ENCODE data around the gene SEC11C.

SEC11C gene

DNA sequence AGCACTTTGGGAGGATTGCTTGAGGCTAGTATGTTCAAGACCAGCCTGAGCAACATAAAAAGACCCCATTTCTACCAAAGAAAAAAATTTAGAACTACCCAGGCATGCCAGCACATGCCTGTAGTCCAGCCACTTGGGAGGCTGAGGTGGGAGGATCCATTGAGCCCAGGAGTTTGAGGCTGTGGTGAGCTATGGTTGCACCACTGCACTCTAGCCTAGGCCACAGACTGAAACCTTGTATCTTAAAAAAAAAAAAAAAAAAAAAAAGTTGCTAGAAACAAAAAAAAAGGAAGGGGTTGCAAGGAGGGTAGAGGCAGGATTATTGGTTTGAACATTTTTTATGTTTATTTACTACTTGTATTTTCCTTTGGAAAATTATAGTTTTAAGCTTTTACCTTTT, 4.8 kb downstream of the SEC11C start:
- DNase-seq (ENCODE audit: low read depth in 2 of 2), result no peak

GRCh38 chr18:59145055-59145454, 5.4 kb downstream of the SEC11C start:
- DNase-seq (ENCODE audit: low read depth in 2 of 2), result no peak

DNA sequence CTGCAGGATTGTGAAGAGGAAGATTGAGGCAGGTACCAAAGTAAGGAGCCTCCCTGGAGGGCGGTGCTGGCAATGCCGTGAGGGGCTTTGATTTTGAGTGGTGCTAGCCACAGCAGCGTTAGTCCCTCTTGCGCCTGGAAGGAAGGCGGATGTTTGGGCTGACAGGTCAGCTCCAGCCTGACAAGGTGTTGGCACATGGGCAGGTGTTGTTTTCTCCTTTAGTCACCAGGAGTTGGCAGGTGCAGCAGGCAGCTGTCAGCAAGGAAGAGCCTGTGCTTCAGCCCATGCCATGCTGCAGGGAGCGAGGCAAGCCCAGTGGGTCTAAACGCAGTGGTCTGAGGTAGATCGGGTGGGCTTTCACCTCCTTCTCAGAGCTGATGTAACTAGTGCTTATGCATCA, 8.5 kb downstream of the SEC11C start:
- no peak for DNase-seq (ENCODE audit: low read depth in 2 of 2)

DNA sequence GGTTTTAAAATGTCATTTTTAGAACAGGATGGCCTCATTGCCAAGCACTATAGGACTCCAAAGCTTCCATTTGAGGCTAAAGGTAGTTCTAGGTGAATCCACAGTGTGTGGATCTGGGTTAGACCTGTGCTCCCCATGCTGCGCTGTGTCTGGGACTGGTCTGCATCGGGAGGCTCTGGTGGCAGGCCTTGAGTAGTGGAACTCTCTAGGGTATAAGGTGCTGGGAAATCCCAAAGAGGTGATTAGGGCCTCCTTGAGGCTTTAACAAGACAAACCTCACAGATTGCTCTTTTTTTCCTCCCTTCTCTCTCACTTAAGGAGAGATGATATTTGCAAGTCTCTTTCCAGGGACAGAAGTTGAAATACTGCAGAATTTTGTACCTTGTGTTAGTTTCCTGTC, 9.3 kb downstream of the SEC11C start:
- no peak for DNase-seq (ENCODE audit: low read depth in 2 of 2)

DNA sequence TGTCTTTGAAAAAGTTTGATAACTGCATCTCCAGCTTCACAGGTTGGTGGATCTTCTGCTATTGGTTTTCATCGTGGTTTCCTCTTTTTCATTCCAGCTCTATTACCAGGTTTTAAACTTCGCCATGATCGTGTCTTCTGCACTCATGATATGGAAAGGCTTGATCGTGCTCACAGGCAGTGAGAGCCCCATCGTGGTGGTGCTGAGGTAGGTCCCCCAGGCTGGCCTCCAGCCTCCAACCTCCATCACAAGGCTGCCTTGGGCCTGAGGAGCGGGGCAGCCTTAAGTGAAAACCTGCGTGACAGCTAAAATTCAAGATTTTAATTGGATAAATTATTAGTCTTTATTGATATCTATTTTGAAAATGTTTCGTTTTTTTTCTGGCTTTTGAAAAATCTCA, 9.7 kb downstream of the SEC11C start:
- DNase-seq (ENCODE audit: low read depth in 2 of 2), result no peak

DNA sequence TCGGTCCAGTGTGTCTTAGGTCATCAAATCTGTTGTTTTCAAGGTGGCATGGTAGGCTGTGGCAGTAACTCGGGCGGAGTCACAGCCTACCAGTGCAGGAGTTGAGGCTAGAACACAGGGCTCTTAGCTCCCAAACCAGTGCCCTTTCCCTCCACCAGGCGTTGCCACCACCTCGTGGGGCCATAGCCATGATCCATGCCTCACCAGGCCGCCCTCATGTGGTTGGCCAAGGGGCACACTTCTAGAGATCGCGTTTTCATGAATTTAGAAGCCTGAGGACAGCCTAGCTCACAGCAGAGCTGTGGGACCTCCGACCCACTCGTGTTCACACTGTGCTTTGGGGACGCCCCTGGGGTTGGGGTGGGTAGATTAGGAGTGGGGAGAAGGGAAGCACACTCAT, 10.6 kb downstream of the SEC11C start:
- no peak for DNase-seq (ENCODE audit: low read depth in 2 of 2)

GRCh38 chr18:59155153-59155552, 15.5 kb downstream of the SEC11C start:
- DNase-seq (ENCODE audit: low read depth in 2 of 2), result no peak

DNA sequence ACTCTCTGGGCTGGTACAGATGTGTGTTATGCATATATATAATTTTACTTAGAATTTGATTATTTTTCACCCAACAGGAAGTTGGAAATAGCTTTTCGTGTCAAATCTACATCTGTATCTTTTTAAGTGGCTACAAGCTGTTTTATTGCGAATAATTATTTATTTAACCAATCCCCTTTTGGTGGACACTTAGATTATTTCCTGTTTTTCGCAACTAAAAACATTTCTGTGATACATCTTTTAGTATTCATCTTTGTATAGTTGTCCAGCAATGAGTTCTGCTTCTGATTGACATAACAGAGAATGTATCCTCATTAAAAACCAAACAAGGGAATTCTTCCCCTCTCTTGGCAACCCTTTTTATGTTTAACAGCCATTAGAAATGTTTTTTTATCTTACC, 16.6 kb downstream of the SEC11C start:
- no peak for DNase-seq (ENCODE audit: low read depth in 2 of 2)

DNA sequence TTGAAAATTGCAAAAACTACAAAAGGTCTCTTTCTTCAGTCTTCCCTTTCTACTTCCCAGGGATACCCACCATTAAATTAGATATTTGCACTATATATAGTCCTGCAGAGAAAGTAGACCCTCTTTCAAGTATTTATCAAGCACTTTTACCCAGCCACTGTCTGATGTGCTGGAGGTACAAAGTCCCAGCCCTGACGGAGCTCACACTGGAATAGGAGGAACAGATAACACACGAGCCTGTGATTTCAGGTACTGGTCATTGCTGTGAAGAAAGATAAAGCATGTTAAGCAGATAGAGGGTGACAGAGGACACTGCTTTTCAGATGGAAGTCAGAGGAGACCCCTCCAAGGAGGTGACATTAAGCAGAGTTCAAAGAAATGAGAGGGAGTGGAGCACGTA, 19.6 kb downstream of the SEC11C start:
- no peak for DNase-seq (ENCODE audit: low read depth in 2 of 2)

DNA sequence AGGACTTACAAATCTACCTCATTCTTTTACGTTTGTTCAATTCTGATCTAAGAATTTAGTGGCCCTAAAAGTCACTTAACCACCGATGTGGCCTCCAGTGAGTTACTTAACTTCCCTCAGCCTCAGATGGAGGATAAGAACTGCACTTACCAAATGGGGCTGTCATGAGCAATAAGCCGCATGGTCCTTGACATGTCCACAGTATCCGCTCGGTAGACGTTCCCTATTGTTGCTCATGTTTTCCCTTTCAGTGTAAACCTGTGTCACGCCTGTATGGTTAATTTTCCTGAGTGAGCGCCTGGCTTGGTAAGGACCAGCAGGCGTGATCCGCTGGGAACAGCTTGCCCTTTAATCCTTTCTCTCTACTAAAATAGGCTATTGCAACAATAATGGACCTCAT, 20.3 kb downstream of the SEC11C start:
- no peak for DNase-seq (ENCODE audit: low read depth in 2 of 2)

GRCh38 chr18:59172664-59173249, 33.1 kb downstream of the SEC11C start:
- DNase-seq (ENCODE audit: low read depth in 2 of 2), result no peak

- no peak for DNase-seq (ENCODE audit: low read depth in 2 of 2)
Measured at GRCh38 chr18:59177485-59177884, 37.8 kb downstream of the SEC11C start.

DNA sequence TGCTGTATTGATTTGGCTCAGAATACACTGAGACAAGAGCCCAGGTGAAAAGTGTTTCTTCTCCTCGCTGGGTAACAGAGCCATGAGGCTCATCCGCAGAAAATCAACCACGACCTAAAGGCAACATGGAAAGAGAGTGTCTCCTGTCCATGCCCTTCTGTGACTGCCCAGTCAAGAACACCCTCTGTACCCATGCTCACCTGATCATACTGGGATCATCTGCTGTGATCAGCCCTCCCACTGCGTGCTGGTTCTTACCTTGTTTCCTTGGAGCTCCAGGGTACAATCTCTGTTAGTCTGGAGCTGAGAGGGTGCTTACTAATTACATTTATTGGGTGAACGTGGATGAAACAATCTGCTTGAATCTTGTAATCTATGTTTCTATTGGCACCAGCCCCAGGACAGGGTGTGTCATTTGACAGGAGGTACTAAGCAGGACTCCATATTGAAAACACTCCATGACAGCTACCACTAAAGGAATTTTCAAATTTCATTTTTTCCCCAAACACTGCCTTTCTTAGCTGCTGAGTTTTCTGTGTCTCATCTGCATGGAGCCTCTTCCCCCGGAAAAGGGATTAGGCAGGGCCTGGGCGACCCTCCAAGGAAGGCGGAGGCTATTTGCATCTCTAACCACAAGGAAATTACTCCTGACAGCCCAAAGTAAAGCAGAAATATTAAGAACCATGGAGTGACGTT, 40.6 kb downstream of the SEC11C start:
- DNase-seq (ENCODE audit: low read depth in 2 of 2), result no peak

GRCh38 chr18:59182673-59183072, 43.0 kb downstream of the SEC11C start:
- DNase-seq (ENCODE audit: low read depth in 2 of 2), result no peak

GRCh38 chr18:59189008-59189407, 49.3 kb downstream of the SEC11C start:
- no peak for DNase-seq (ENCODE audit: low read depth in 2 of 2)

DNA sequence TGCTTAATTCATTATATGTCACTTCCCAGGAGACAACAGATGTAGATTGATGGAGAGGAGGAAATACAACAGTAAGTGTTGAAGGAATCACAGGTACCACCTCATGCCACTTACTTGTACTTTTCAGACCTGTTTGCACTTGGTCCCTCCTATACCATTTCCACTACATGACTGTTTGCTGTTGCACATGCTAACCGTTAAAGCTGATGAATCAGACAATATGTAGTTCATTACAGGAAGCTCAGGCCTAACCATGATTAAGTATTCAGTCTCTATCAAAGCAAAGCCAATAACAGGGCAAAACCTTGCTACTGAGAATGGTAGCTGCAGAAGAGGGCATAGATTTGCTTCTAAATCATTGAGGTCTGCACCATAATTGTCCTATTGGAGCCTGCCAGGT, 50.1 kb downstream of the SEC11C start:
- DNase-seq (ENCODE audit: low read depth in 2 of 2), result no peak

GRCh38 chr18:59196161-59196725, 56.6 kb downstream of the SEC11C start:
- DNase-seq (ENCODE audit: low read depth in 2 of 2), result no peak

DNA sequence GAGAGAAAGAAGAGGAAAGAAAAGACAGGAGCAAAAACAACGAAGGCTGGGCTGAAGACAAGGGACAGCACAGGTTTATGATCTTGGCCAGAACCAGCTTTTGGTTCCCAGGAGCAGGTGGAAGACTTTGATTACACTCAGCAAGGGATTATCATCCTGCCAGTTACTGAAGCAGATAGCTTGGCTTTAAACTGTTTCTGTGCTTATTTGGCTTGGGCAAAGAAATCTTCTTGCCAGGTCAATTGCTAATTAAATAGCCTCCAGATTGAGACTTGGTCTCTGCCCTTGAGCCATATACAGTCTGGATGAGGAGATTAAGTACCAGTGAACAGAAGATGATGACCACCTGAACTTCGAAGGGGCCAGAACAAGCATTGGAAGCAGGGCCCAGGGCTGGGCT, 58.0 kb downstream of the SEC11C start:
- DNase-seq (ENCODE audit: low read depth in 2 of 2), result no peak

GRCh38 chr18:59198215-59198614, 58.5 kb downstream of the SEC11C start:
- no peak for DNase-seq (ENCODE audit: low read depth in 2 of 2)

DNA sequence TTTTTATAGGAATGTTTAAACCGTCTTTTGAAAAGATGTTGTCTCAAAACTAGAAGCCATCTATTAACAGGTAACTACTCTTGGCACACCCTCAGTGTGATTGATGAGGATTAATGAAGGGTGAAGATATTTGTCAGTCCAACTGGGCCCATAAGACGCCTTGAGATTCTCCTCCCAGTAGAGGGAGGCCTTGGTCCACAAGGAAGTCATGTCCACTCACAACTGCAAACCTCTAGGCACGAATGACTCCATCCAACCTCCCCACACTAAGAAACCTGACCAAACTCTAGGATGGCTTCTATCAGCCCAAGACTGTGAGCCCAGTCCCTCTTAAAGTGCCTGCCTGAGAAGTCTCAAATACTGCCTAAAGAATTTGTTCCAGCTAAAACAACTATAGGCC, 61.1 kb downstream of the SEC11C start:
- no peak for DNase-seq (ENCODE audit: low read depth in 2 of 2)

DNA sequence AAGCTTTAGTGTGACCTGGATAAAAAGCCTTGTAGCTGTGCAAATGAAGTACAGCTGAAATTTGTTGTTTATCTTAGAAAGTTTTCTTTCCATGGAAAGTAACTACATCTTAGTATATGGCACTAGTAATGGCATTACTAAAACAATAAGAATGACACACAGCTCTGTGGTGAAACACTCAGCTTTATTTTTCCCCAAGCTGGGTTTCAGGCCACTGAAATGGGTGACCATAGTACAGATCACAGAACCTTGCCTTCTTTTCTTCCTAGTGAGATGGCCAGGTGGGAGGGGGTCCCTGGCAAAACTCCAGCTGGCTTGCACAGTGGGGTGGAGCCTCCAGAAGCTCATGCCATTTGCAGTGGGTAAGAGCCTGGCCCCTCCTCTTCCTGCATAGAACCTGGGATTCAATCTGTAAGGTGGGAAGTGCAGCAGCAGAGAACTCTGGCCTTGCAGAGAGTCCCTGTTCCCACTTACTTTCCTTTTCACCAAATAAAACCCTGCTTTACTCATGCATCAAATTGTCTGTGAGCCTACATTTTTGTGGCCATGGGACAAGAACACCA, 62.7 kb downstream of the SEC11C start:
- no peak for DNase-seq (ENCODE audit: low read depth in 2 of 2)

DNA sequence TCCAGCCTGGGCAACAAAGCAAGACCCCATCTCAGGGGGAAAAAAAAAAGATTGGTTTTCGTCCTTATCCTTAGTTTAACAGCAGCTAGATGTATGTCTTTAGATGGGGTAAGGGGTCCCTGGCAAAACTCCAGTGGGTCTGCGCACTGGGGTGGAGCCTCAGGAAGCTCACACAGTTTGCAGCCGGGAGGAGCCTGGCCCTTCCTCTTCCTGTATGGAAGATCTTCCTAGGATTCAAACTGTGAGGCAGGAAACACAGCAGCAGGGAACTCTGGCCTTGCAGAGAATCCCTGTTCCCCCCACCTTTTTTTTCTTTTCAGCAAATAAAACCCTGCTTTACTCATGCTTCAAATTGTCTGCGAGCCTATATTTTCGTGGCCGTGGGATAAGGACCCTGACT, 67.8 kb downstream of the SEC11C start:
- DNase-seq (ENCODE audit: low read depth in 2 of 2), result no peak

All from activated CD8-positive, alpha-beta memory T cell treated with anti-CD3 and anti-CD28 coated beads for 4 hours (primary cell).